Osteocyte (in vitro differentiated cells): ENCODE data around the gene ING2. TPM values are rescaled to one million over a fixed set of nuclear protein-coding genes. Genes with fewer than 3 reads are reported as not detected.

Source experiments
- DNase-seq: peaks from one replicate; pipeline ENCODE4 v3.0.0; 2021; ENCODE audit warnings: mixed read lengths; ENCODE audit not compliant: unreplicated experiment; ENCODE audit errors: extremely low spot score
- H3K27ac Mint-ChIP-seq: one replicate; pipeline ENCODE4 v1.8.0; 2021; ENCODE audit warnings: mild to moderate bottlenecking, mixed read lengths; ENCODE audit not compliant: unreplicated experiment
- H3K27me3 Mint-ChIP-seq: one replicate; pipeline ENCODE4 v1.8.0; 2021; ENCODE audit warnings: mixed read lengths; ENCODE audit not compliant: unreplicated experiment
- H3K36me3 Mint-ChIP-seq: one replicate; pipeline ENCODE4 v1.8.0; 2021; ENCODE audit warnings: mixed read lengths; ENCODE audit not compliant: unreplicated experiment
- H3K4me1 Mint-ChIP-seq: one replicate; pipeline ENCODE4 v1.8.0; 2021; ENCODE audit warnings: mixed read lengths; ENCODE audit not compliant: unreplicated experiment
- H3K4me3 Mint-ChIP-seq: one replicate; pipeline ENCODE4 v1.8.0; 2021; ENCODE audit warnings: mild to moderate bottlenecking, moderate library complexity, mixed read lengths; ENCODE audit not compliant: unreplicated experiment
- H3K9me3 Mint-ChIP-seq: one replicate; pipeline ENCODE4 v1.8.0; 2021; ENCODE audit warnings: mixed read lengths; ENCODE audit not compliant: unreplicated experiment
- CTCF ChIP-seq: fragments of 200-600 bp; sonication (generic); IDR thresholded peaks from 2 replicates; pipeline ENCODE4 v1.5.0; 2021; ENCODE audit warnings: antibody characterized with exemption, mild to moderate bottlenecking, moderate library complexity
- total RNA-seq: library from RNA; stranded (reverse); gene quantifications from 2 replicates; pipeline ENCODE4 v1.2.1, GENCODE V29; 2021

ING2 gene
- total RNA-seq, 1 donor from 2014 or later, result 7.0 TPM

- Mint-ChIP-seq H3K4me1 (no peaks in the 10 kb centered on the region), H3K27ac (no peak overlapping the region), H3K9me3 (no peaks in the 10 kb centered on the region)
Observed at GRCh38 chr4:183554346-183554686, 49.5 kb downstream of the ING2 start.

GRCh38 chr4:183554878-183555585 is 50.2 kb downstream of the ING2 start:
- Mint-ChIP-seq H3K9me3 (no peaks in the 10 kb centered on the region), H3K36me3 (no peaks in the 10 kb centered on the region), H3K4me1 (no peaks in the 10 kb centered on the region), H3K27ac (no peak overlapping the region), H3K27me3 (peaks cover 9% of the 10 kb centered on the region), H3K4me3 (no peak overlapping the region)
- no peak for TF ChIP-seq CTCF
- no peak for DNase-seq

More at GRCh38 chr4:183554346-183554686, 49.5 kb downstream of the ING2 start:
- Mint-ChIP-seq H3K27me3 (peaks cover 6% of the 10 kb centered on the region), H3K4me3 (no peak overlapping the region), H3K36me3 (no peaks in the 10 kb centered on the region)
- TF ChIP-seq CTCF, result no peak
- no peak for DNase-seq

GRCh38 chr4:183556947-183557346 is 52.1 kb downstream of the ING2 start:
- H3K4me3 Mint-ChIP-seq, result no peak overlapping the region
- no peaks in the 10 kb centered on the region for H3K36me3 Mint-ChIP-seq
- H3K4me1 Mint-ChIP-seq, result no peaks in the 10 kb centered on the region
- H3K27ac Mint-ChIP-seq, result no peak overlapping the region
- no peaks in the 10 kb centered on the region for H3K9me3 Mint-ChIP-seq
- peaks cover 11% of the 10 kb centered on the region for H3K27me3 Mint-ChIP-seq
- no peak for DNase-seq
- TF ChIP-seq CTCF, result no peak

GRCh38 chr4:183557611-183558010 is 52.8 kb downstream of the ING2 start:
- Mint-ChIP-seq H3K4me3 (no peak overlapping the region), H3K36me3 (no peaks in the 10 kb centered on the region), H3K27me3 (peaks cover 13% of the 10 kb centered on the region), H3K9me3 (no peaks in the 10 kb centered on the region), H3K4me1 (no peaks in the 10 kb centered on the region), H3K27ac (no peak overlapping the region)
- DNase-seq, result no peak
- TF ChIP-seq CTCF, result no peak

- no peaks in the 10 kb centered on the region for H3K9me3 Mint-ChIP-seq
- TF ChIP-seq CTCF, result no peak
- no peaks in the 10 kb centered on the region for H3K36me3 Mint-ChIP-seq
- no peak for DNase-seq
- peaks cover 13% of the 10 kb centered on the region for H3K27me3 Mint-ChIP-seq
- no peak overlapping the region for H3K4me3 Mint-ChIP-seq
- no peaks in the 10 kb centered on the region for H3K4me1 Mint-ChIP-seq
- H3K27ac Mint-ChIP-seq, result no peak overlapping the region
Observed at GRCh38 chr4:183558873-183559272, 54.0 kb downstream of the ING2 start.
